Measurements from ENCODE around the gene CTU2.

DNA sequence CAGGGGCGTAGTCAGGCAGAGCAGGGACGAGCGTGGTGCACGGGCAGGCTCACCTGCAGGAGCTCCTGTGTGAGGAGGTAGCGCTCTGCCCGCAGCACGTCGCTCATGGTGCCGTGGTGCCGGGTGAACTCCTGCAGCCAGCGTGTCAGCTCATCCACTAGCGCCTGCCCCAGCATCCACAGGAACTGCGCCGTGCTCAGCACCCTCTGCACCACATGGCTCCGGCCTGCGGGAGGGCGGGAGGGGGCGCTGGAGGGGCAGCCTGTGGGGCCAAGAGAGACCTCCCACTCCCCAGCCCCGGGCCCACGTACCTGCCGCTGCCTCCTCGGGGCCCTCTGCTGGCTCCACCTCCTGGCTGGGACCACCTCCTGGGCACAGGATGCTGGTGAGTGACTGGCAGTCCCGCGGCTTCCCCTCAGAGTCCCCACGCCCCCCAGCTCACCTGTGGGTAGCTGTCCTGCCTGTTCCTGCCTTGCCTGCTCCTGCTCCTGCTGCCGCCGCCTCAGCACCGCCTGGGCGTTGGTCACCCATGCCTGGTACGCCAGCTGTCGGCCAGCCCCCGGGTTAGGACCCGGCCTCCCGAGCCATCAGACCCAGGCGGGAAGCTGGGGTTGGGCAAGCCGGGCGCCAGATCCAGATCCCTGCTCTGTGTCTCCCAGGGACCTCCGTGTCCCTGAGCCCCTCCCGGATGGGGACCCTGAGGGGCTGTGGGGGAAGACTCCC lies 16.6 kb downstream of the CTU2 start:
- TF ChIP-seq, protein P1, sequence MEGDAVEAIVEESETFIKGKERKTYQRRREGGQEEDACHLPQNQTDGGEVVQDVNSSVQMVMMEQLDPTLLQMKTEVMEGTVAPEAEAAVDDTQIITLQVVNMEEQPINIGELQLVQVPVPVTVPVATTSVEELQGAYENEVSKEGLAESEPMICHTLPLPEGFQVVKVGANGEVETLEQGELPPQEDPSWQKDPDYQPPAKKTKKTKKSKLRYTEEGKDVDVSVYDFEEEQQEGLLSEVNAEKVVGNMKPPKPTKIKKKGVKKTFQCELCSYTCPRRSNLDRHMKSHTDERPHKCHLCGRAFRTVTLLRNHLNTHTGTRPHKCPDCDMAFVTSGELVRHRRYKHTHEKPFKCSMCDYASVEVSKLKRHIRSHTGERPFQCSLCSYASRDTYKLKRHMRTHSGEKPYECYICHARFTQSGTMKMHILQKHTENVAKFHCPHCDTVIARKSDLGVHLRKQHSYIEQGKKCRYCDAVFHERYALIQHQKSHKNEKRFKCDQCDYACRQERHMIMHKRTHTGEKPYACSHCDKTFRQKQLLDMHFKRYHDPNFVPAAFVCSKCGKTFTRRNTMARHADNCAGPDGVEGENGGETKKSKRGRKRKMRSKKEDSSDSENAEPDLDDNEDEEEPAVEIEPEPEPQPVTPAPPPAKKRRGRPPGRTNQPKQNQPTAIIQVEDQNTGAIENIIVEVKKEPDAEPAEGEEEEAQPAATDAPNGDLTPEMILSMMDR (conservative IDR thresholded peaks at IDR 0.05; ENCODE audit: low read depth, low read length), result no peak
- no peak for TF ChIP-seq EZH2phosphoT487 (IDR thresholded peaks at IDR 0.05; ENCODE audit: borderline replicate concordance, low read length)
